ENCODE measurements around the gene ZNF540. TPM values are rescaled to one million over a fixed set of nuclear protein-coding genes. Genes with fewer than 3 reads are reported as not detected.
A peak's percentile ranks its signal among the peaks of the same experiment; 100 is the strongest.

The ZNF540 gene
- total RNA-seq, result 1.6 TPM

GRCh38 chr19:37594304-37594981 is at the start of gene ZNF540, which contains the start of gene ZNF571:
TSS of gene ZNF540 (plus strand) at chr19:37594876. CDS start at chr19:37598448, 3,572 bp downstream.
TSS of gene ZNF571 (minus strand) at chr19:37594792. CDS start at chr19:37586676, 8,116 bp downstream.
- peaks cover 10 to 13% (median 11%) of the 10 kb centered on the region in 3 donors for H3K36me3 ChIP-seq (ENCODE audit: control insufficient read depth in 3 of 3, insufficient read depth in 3 of 3, low read length in 3 of 3)
- peak within 1 kb of the TSS; percentile 85 for H3K27ac ChIP-seq (ENCODE audit: low read depth, low read length)
- H3K4me3 ChIP-seq (ENCODE audit: low read length in 3 of 3), result peak within 1 kb of the TSS; percentile 89 to 99 (median 97)
- peaks cover 7 to 17% (median 16%) of the 10 kb centered on the region in 3 donors for H3K4me1 ChIP-seq (ENCODE audit: control insufficient read depth in 3 of 3, insufficient read depth in 3 of 3, low read length in 3 of 3)
- H3K27me3 ChIP-seq (ENCODE audit: control insufficient read depth in 3 of 3, insufficient read depth in 3 of 3, low read length in 3 of 3), result no peaks in the 10 kb centered on the region
- H3K9me3 ChIP-seq (ENCODE audit: control insufficient read depth in 3 of 3, low read length in 3 of 3), result peaks cover 0 to 6% (median 0%) of the 10 kb centered on the region in 3 donors
- peak within 1 kb of the TSS; percentile 88 to 93 (median 92) for H3K9ac ChIP-seq (ENCODE audit: low read depth in 1 of 3, low read length in 3 of 3)

GRCh38 chr19:37551129-37551993 is 43.3 kb upstream of the ZNF540 start:
- H3K4me1 ChIP-seq (ENCODE audit: control insufficient read depth in 3 of 3, insufficient read depth in 3 of 3, low read length in 3 of 3), result no peaks in the 10 kb centered on the region
- H3K36me3 ChIP-seq (ENCODE audit: control insufficient read depth in 3 of 3, insufficient read depth in 3 of 3, low read length in 3 of 3), result peaks cover 0 to 10% (median 0%) of the 10 kb centered on the region in 3 donors
- H3K9me3 ChIP-seq (ENCODE audit: control insufficient read depth in 3 of 3, low read length in 3 of 3), result peaks cover 32 to 53% (median 48%) of the 10 kb centered on the region in 3 donors
- H3K9ac ChIP-seq (ENCODE audit: low read depth in 1 of 3, low read length in 3 of 3), result no peak overlapping the region
- H3K4me3 ChIP-seq (ENCODE audit: low read length in 3 of 3), result peak overlapping the region; percentile 54 to 62 (median 60)
- H3K27ac ChIP-seq (ENCODE audit: low read depth, low read length), result no peak overlapping the region
- H3K27me3 ChIP-seq (ENCODE audit: control insufficient read depth in 3 of 3, insufficient read depth in 3 of 3, low read length in 3 of 3), result no peaks in the 10 kb centered on the region

- Histone ChIP-seq H3K4me1 (ENCODE audit: control insufficient read depth in 3 of 3, insufficient read depth in 3 of 3, low read length in 3 of 3) (no peaks in the 10 kb centered on the region), H3K27me3 (ENCODE audit: control insufficient read depth in 3 of 3, insufficient read depth in 3 of 3, low read length in 3 of 3) (no peaks in the 10 kb centered on the region), H3K9ac (ENCODE audit: low read depth in 1 of 3, low read length in 3 of 3) (no peak overlapping the region), H3K36me3 (ENCODE audit: control insufficient read depth in 3 of 3, insufficient read depth in 3 of 3, low read length in 3 of 3) (peaks cover 27 to 50% (median 34%) of the 10 kb centered on the region in 3 donors), H3K9me3 (ENCODE audit: control insufficient read depth in 3 of 3, low read length in 3 of 3) (peaks cover 46 to 74% (median 64%) of the 10 kb centered on the region in 3 donors), H3K27ac (ENCODE audit: low read depth, low read length) (no peak overlapping the region), H3K4me3 (ENCODE audit: low read length in 3 of 3) (peak overlapping the region in 1 of 3 donors; percentile 40)
Observed at GRCh38 chr19:37563518-37563917, 31.2 kb upstream of the ZNF540 start.

DNA sequence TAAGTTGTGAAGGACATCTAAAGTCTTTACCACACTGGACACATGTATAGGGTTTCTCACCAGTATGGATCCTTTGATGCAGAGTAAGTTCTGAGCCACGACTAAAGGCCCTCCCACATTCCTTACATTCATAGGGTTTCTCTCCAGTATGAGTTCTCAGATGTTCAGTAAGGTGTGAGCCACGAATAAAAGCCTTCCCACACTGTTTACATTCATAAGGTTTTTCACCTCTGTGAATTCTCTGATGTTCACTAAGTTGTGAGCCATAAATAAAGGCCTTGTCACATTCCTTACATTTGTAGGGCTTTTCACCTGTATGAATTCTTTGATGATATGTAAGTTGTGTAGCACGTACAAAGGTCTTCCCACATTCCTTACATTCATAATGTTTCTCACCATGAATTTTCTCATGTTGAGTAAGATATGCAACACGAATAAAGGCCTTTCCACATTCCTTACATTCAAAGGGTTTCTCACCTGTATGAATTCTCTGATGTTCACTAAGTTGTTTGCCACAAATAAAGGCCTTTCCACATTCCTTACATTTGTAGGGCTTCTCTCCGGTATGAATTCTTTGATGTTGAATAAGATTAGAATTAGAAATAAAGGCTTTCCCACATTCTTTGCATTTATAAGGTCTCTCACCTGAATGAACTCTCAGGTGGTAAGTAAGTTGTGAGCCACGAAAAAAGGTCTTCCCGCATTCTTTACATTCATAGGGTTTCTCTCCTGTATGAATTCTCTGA is 29.9 kb upstream of the ZNF540 start:
- Histone ChIP-seq H3K9me3 (ENCODE audit: control insufficient read depth in 3 of 3, low read length in 3 of 3) (peaks cover 48 to 75% (median 59%) of the 10 kb centered on the region in 3 donors), H3K27ac (ENCODE audit: low read depth, low read length) (no peak overlapping the region), H3K9ac (ENCODE audit: low read depth in 1 of 3, low read length in 3 of 3) (no peak overlapping the region), H3K36me3 (ENCODE audit: control insufficient read depth in 3 of 3, insufficient read depth in 3 of 3, low read length in 3 of 3) (peaks cover 23 to 55% (median 38%) of the 10 kb centered on the region in 3 donors), H3K4me3 (ENCODE audit: low read length in 3 of 3) (peak overlapping the region in 1 of 3 donors; percentile 38), H3K27me3 (ENCODE audit: control insufficient read depth in 3 of 3, insufficient read depth in 3 of 3, low read length in 3 of 3) (no peaks in the 10 kb centered on the region), H3K4me1 (ENCODE audit: control insufficient read depth in 3 of 3, insufficient read depth in 3 of 3, low read length in 3 of 3) (no peaks in the 10 kb centered on the region)

DNA sequence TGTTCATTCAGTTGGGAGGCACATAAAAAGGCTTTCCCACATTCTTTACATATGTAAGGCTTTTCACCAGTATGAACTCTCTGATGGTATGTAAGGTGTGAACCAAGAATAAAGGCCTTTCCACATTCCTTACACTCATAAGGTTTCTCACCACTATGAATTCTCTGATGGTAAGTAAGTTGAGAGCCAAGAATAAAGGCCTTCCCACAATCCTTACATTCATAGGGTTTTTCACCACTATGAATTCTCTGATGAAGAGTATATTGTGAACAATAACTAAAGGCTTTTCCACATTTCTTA is 29.4 kb upstream of the ZNF540 start:
- Histone ChIP-seq H3K36me3 (ENCODE audit: control insufficient read depth in 3 of 3, insufficient read depth in 3 of 3, low read length in 3 of 3) (peaks cover 27 to 59% (median 43%) of the 10 kb centered on the region in 3 donors), H3K4me1 (ENCODE audit: control insufficient read depth in 3 of 3, insufficient read depth in 3 of 3, low read length in 3 of 3) (no peaks in the 10 kb centered on the region), H3K9ac (ENCODE audit: low read depth in 1 of 3, low read length in 3 of 3) (no peak overlapping the region), H3K27me3 (ENCODE audit: control insufficient read depth in 3 of 3, insufficient read depth in 3 of 3, low read length in 3 of 3) (no peaks in the 10 kb centered on the region), H3K4me3 (ENCODE audit: low read length in 3 of 3) (peak overlapping the region in 1 of 3 donors; percentile 38), H3K27ac (ENCODE audit: low read depth, low read length) (no peak overlapping the region), H3K9me3 (ENCODE audit: control insufficient read depth in 3 of 3, low read length in 3 of 3) (peaks cover 52 to 80% (median 62%) of the 10 kb centered on the region in 3 donors)

DNA sequence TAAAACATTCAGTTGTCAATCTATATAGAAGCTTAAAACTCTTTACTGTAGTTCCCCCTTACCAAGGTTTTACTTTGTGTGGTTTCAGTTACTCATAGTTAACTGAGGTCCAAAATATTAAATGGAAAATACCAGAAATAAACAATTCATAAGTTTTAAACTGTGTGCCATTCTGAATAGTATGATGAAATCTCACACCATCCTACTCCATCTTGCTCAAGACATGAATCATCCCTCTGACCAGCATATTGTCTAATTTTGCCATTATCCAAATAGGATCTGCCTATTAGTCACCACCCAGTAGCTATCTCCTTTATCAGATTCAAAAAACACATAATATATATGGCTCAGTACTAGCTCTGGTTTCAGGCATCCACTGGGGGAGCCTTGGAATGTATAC is 22.5 kb upstream of the ZNF540 start:
- Histone ChIP-seq H3K4me3 (ENCODE audit: low read length in 3 of 3) (no peak overlapping the region), H3K9me3 (ENCODE audit: control insufficient read depth in 3 of 3, low read length in 3 of 3) (peaks cover 27 to 59% (median 34%) of the 10 kb centered on the region in 3 donors), H3K36me3 (ENCODE audit: control insufficient read depth in 3 of 3, insufficient read depth in 3 of 3, low read length in 3 of 3) (peaks cover 22 to 42% (median 30%) of the 10 kb centered on the region in 3 donors), H3K27me3 (ENCODE audit: control insufficient read depth in 3 of 3, insufficient read depth in 3 of 3, low read length in 3 of 3) (no peaks in the 10 kb centered on the region), H3K9ac (ENCODE audit: low read depth in 1 of 3, low read length in 3 of 3) (no peak overlapping the region), H3K27ac (ENCODE audit: low read depth, low read length) (no peak overlapping the region), H3K4me1 (ENCODE audit: control insufficient read depth in 3 of 3, insufficient read depth in 3 of 3, low read length in 3 of 3) (no peaks in the 10 kb centered on the region)

GRCh38 chr19:37583340-37583739 is 11.3 kb upstream of the ZNF540 start:
- Histone ChIP-seq H3K27me3 (ENCODE audit: control insufficient read depth in 3 of 3, insufficient read depth in 3 of 3, low read length in 3 of 3) (no peaks in the 10 kb centered on the region), H3K4me3 (ENCODE audit: low read length in 3 of 3) (peak overlapping the region in 1 of 3 donors; percentile 28), H3K27ac (ENCODE audit: low read depth, low read length) (no peak overlapping the region), H3K9ac (ENCODE audit: low read depth in 1 of 3, low read length in 3 of 3) (no peak overlapping the region), H3K36me3 (ENCODE audit: control insufficient read depth in 3 of 3, insufficient read depth in 3 of 3, low read length in 3 of 3) (peaks cover 55 to 80% (median 68%) of the 10 kb centered on the region in 3 donors), H3K9me3 (ENCODE audit: control insufficient read depth in 3 of 3, low read length in 3 of 3) (peaks cover 23 to 59% (median 23%) of the 10 kb centered on the region in 3 donors), H3K4me1 (ENCODE audit: control insufficient read depth in 3 of 3, insufficient read depth in 3 of 3, low read length in 3 of 3) (no peaks in the 10 kb centered on the region)

GRCh38 chr19:37593996-37594303 is 726 bp upstream of the ZNF540 start:
- H3K27me3 ChIP-seq (ENCODE audit: control insufficient read depth in 3 of 3, insufficient read depth in 3 of 3, low read length in 3 of 3), result no peaks in the 10 kb centered on the region
- H3K4me1 ChIP-seq (ENCODE audit: control insufficient read depth in 3 of 3, insufficient read depth in 3 of 3, low read length in 3 of 3), result peaks cover 7 to 17% (median 16%) of the 10 kb centered on the region in 3 donors
- peaks cover 9 to 10% (median 9%) of the 10 kb centered on the region in 3 donors for H3K36me3 ChIP-seq (ENCODE audit: control insufficient read depth in 3 of 3, insufficient read depth in 3 of 3, low read length in 3 of 3)
- H3K27ac ChIP-seq (ENCODE audit: low read depth, low read length), result peak overlapping the region; percentile 85
- H3K9me3 ChIP-seq (ENCODE audit: control insufficient read depth in 3 of 3, low read length in 3 of 3), result peaks cover 0 to 6% (median 2%) of the 10 kb centered on the region in 3 donors
- H3K9ac ChIP-seq (ENCODE audit: low read depth in 1 of 3, low read length in 3 of 3), result peak overlapping the region; percentile 88 to 93 (median 92)
- peak overlapping the region; percentile 89 to 99 (median 97) for H3K4me3 ChIP-seq (ENCODE audit: low read length in 3 of 3)

GRCh38 chr19:37594982-37595382 is 306 bp downstream of the ZNF540 start:
- Histone ChIP-seq H3K9ac (ENCODE audit: low read depth in 1 of 3, low read length in 3 of 3) (peak overlapping the region; percentile 88 to 93 (median 92)), H3K4me1 (ENCODE audit: control insufficient read depth in 3 of 3, insufficient read depth in 3 of 3, low read length in 3 of 3) (peaks cover 7 to 17% (median 16%) of the 10 kb centered on the region in 3 donors), H3K4me3 (ENCODE audit: low read length in 3 of 3) (peak overlapping the region; percentile 89 to 99 (median 97)), H3K36me3 (ENCODE audit: control insufficient read depth in 3 of 3, insufficient read depth in 3 of 3, low read length in 3 of 3) (peaks cover 14 to 18% (median 16%) of the 10 kb centered on the region in 3 donors), H3K9me3 (ENCODE audit: control insufficient read depth in 3 of 3, low read length in 3 of 3) (peaks cover 0 to 6% (median 0%) of the 10 kb centered on the region in 3 donors), H3K27me3 (ENCODE audit: control insufficient read depth in 3 of 3, insufficient read depth in 3 of 3, low read length in 3 of 3) (no peaks in the 10 kb centered on the region), H3K27ac (ENCODE audit: low read depth, low read length) (peak overlapping the region; percentile 85)

Measured in skeletal muscle tissue (tissue), 4 donors.